ENCODE results near the gene XYLT1.

DNA sequence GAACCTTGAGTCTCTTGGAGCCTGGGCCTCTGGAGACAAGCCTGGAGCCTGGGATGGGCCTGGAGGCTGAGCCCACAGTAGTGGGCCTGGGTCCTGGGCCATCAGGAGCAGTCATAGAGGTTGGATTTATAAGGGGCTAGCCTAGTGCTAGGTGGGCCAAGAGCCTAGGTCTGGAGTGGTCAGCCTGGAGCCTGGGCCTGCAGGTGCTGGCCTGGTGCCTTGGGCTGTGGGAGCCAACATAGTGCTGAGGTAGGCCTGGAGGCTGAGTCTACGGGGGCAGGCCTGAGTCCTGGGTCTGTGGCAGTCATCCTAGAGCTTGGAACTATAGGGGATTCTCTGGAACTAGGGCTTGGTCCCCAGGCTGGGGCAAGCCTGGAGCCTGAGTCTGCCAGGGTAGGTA, 414.1 kb downstream of the XYLT1 start:
- TF ChIP-seq POLR2A (IDR thresholded peaks at IDR 0.05), result no peak
- TF ChIP-seq POLR2AphosphoS5 (IDR thresholded peaks at IDR 0.05; ENCODE audit: insufficient read depth in 1 of 2, low read depth in 1 of 2), result no peak
- TF ChIP-seq, protein P1, sequence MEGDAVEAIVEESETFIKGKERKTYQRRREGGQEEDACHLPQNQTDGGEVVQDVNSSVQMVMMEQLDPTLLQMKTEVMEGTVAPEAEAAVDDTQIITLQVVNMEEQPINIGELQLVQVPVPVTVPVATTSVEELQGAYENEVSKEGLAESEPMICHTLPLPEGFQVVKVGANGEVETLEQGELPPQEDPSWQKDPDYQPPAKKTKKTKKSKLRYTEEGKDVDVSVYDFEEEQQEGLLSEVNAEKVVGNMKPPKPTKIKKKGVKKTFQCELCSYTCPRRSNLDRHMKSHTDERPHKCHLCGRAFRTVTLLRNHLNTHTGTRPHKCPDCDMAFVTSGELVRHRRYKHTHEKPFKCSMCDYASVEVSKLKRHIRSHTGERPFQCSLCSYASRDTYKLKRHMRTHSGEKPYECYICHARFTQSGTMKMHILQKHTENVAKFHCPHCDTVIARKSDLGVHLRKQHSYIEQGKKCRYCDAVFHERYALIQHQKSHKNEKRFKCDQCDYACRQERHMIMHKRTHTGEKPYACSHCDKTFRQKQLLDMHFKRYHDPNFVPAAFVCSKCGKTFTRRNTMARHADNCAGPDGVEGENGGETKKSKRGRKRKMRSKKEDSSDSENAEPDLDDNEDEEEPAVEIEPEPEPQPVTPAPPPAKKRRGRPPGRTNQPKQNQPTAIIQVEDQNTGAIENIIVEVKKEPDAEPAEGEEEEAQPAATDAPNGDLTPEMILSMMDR (IDR thresholded peaks at IDR 0.05), result no peak

Measured in vagina (tissue), 2 donors.